ENCODE data around the gene KDM4B. TPM values are rescaled to one million over a fixed set of nuclear protein-coding genes. Genes with fewer than 3 reads are reported as not detected.

Gene KDM4B
- total RNA-seq, 4 donors from 2014 or later, result 16.3 to 38.3 (median 22.4) TPM

DNA sequence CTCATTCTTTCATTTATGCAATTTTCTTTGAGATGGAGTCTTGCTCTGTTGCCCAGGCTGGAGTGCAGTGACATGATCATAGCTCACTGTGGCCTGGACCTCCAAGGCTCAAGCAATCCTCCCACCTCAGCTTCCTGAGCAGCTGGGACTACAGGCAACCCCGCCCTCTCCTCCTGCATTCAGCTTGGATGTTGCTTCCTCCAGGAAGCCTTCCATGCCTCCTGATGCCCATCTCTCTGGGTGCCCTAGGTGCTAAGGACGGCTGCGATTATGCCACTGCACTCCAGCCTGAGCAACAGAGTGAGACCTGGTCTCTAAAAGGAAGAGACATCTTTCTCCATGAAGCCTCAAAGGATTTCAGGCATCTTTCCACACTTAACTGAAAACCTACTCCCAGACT is 209.9 kb downstream of the KDM4B start:
- no peak for ATAC-seq (ENCODE audit: low FRiP score)
- no peak for DNase-seq (ENCODE audit: low spot score)

DNA sequence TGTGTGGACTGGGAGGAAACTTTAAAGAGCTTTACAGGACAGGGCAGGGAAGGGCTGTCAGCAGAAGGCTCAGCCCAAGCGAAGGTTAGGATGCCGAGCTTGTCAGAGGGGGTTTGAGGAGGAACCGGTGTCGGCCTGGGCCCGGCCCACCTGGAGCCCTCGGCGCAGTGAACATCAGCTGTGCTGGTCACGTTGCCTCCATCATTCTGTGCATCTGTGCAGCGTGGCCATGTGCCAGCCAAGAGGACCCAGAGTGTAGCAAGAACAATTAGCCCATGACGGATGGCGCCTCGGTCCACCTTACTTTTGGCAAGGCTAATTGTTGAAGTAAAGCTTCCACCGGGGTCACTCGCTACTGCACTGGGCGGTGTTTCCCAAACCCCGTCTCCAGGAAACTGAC is 210.3 kb downstream of the KDM4B start:
- no peak for DNase-seq (ENCODE audit: low spot score)
- TF ChIP-seq, protein P1, sequence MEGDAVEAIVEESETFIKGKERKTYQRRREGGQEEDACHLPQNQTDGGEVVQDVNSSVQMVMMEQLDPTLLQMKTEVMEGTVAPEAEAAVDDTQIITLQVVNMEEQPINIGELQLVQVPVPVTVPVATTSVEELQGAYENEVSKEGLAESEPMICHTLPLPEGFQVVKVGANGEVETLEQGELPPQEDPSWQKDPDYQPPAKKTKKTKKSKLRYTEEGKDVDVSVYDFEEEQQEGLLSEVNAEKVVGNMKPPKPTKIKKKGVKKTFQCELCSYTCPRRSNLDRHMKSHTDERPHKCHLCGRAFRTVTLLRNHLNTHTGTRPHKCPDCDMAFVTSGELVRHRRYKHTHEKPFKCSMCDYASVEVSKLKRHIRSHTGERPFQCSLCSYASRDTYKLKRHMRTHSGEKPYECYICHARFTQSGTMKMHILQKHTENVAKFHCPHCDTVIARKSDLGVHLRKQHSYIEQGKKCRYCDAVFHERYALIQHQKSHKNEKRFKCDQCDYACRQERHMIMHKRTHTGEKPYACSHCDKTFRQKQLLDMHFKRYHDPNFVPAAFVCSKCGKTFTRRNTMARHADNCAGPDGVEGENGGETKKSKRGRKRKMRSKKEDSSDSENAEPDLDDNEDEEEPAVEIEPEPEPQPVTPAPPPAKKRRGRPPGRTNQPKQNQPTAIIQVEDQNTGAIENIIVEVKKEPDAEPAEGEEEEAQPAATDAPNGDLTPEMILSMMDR (IDR thresholded peaks at IDR 0.05), result no peak
- no peak for ATAC-seq (ENCODE audit: low FRiP score)

More for the DNA sequence above, 209.9 kb downstream of the KDM4B start:
- TF ChIP-seq, protein P1 (IDR thresholded peaks at IDR 0.05), result no peak

DNA sequence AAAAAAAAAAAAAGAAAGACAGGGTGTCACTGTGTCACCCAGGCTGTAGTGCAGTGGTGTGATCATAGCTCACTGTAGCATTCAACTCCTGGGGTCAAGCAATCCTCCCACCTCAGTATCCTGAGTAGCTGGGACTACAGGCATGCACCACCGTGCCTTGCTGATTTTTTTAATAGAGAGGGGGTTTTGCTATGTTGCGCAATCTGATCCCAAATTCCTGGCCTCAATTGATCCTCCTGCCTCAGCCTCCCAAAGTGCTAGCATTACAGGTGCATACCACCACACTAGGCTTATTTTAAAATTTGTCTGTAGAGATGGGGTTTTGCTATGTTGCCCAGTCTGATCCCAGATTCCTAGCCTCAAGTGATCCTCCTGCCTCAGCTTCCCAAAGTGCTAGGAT is 212.4 kb downstream of the KDM4B start:
- TF ChIP-seq, protein P1 (IDR thresholded peaks at IDR 0.05), result no peak
- DNase-seq (ENCODE audit: low spot score) (no peak), ATAC-seq (ENCODE audit: low FRiP score) (no peak)

DNA sequence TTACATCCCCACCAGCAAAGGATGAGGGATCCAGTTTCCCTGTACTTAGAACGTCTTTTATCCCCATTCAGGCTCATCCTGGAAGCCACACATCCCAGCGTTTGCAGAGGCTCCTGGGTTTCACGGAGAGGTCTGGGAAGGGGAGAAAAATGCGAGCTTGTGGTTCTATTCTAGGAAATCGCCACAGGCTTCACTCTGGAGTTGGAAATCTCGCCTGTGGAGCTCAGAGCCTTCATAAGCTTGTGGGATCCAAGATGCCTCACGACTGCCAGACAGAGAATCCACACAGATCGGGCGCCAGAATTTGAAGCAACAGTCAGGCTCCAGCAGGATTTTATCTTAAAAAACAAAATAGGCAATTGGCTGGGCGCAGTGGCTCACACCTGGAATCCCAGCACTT is 213.8 kb downstream of the KDM4B start:
- DNase-seq (ENCODE audit: low spot score), result no peak
- ATAC-seq (ENCODE audit: low FRiP score), result no peak

DNA sequence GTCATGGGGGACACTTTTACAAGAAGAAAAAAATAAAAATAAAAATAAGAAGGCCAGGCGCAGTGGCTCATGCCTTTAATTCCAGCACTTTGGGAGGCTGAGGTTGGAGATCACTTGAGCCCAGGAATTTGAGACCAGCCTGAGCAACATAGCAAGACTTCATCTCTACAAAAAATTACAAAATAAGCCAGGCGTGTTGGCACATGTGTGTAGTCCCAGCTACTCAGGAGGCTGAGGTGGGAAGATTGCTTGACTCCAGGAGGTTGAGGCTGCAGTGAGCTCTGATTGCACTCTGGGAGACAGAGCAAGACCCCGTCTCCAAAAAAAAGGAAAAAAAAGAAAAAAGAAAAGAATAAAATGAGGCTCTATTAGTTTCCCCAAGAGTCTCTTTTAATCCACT is 214.7 kb downstream of the KDM4B start:
- DNase-seq (ENCODE audit: low spot score), result no peak
- no peak for ATAC-seq (ENCODE audit: low FRiP score)
- TF ChIP-seq, protein P1 (IDR thresholded peaks at IDR 0.05), result no peak

More for the DNA sequence above, 213.8 kb downstream of the KDM4B start:
- TF ChIP-seq, protein P1 (IDR thresholded peaks at IDR 0.05), result no peak

DNA sequence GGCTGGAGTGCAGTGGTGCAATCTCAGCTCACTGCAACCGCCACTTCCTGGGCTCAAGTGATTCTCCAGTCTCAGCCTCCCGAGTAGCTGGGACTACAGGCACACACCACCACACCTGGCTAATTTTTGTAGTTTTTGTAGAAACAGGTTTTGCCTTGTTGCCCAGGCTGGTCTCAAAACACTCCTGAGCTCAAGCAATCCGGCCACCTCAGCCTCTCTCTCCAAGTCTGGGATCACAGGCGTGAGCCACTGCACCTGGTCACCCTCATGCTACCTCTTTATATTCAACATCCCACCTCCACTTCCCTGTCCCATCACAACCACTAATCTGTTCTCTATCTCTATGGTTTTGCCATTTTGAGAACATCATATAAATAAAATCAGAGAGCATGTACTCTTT is 216.0 kb downstream of the KDM4B start:
- TF ChIP-seq, protein P1 (IDR thresholded peaks at IDR 0.05), result no peak
- no peak for ATAC-seq (ENCODE audit: low FRiP score)
- no peak for DNase-seq (ENCODE audit: low spot score)

DNA sequence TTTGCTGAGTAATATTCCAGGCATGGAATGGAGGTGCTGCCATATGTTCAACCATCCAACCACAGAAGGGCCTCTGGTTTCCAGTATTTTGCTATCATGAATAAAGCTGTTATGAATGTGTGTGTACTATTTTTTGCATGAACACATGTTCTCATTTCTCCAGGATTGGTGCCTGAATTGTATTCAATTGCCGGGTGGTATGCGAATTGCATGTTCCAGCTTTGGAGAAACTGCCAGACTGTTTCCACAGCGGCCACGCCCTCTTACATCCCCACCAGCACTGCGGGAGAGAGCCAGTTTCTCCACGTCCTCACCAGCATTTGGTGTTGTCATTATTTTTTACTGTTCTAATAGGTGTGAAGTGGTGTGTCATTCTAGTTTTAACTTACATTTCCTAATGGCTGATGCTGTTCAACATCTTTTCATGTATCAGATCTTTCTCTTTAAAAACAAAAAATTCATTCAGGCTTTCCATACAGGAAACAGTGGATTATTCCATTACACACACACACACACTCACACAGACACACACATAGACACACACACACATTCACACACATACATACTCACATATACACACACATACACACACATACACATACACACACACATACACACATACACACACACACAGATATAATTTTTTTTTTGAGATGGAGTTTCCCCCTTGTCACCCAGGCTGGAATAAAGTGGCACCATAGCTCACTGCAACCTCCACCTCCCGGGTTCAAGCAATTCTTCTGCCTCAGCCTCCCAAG is 217.6 kb downstream of the KDM4B start:
- TF ChIP-seq, protein P1 (IDR thresholded peaks at IDR 0.05), result no peak
- DNase-seq (ENCODE audit: low spot score), result no peak
- no peak for ATAC-seq (ENCODE audit: low FRiP score)

Measured in omental fat pad (tissue), 4 donors.